HCT116 (cell line): Measurements from ENCODE around the gene RNU1-1. TPM values are rescaled to one million over a fixed set of nuclear protein-coding genes. Genes with fewer than 3 reads are reported as not detected.

Experiments used
- ATAC-seq: fragments of 200-7000 bp; cut with Tn5 transposase; 2 replicates; pipeline ENCODE4 v1.9.1; 2020; ENCODE audit warnings: mild to moderate bottlenecking, moderate library complexity
- BruUV-seq: library from RNA; stranded (reverse); fragments of 400-500 nt; replicated peaks from 2 replicates; lab custom pipeline; 2021; lab: Mats Ljungman, UMichigan
- CTCF ChIA-PET: fragments of 300-600 bp; sonication (Branson Sonifier 250); formaldehyde crosslinking; loops from one replicate; lab custom pipeline; 2021; ENCODE audit warnings: antibody characterized with exemption; lab: Charles Lee
- POLR2A ChIA-PET: fragments of 300-600, 350-600 bp; sonication (Branson Sonifier 250); formaldehyde crosslinking; loops from one replicate; lab custom pipeline; 2021; ENCODE audit warnings: antibody characterized with exemption; lab: Charles Lee
- RAD21 ChIA-PET, 2 experiments: fragments of 300-600 bp; sonication (Branson Sonifier 250); formaldehyde crosslinking; loops; one replicate each; lab custom pipeline; 2023; ENCODE audit warnings: low total read pairs in 2 of 2; ENCODE audit not compliant: uncharacterized antibody in 2 of 2, unreplicated experiment in 2 of 2, low non-redundant PET in 1 of 2; lab: Charles Lee
- DNase-seq: peaks from one replicate; pipeline ENCODE4 v3.0.0-alpha.2; 2010; ENCODE audit warnings: low read depth, low spot score
- H2AFZ ChIP-seq: fragments of 200-600 bp; shearing (Covaris generic), sonication (generic); 2 replicates; pipeline ENCODE4 v1.6.1; 2017; ENCODE audit warnings: low read depth, mixed run types, mixed read lengths, antibody characterized with exemption, low read length; ENCODE audit not compliant: poor library complexity, severe bottlenecking
- H3K27ac ChIP-seq: 2 replicates; pipeline ENCODE4 v1.5.1; 2012; ENCODE audit warnings: low read depth, low read length
- H3K27me3 ChIP-seq: fragments of 200-600 bp; sonication (generic); 2 replicates; pipeline ENCODE4 v1.6.1; 2016; ENCODE audit warnings: mixed run types, low read length, mixed read lengths; ENCODE audit not compliant: insufficient read depth
- H3K36me3 ChIP-seq, 2 experiments: fragments of 200-500 bp in 1 of 2; fragments of 200-600 bp in 1 of 2; sonication (Bioruptor generic) in 1 of 2; sonication (generic) in 1 of 2; 2 replicates each; pipeline versions ENCODE4 v1.5.1 to v1.6.1; 2014 to 2016; ENCODE audit warnings: low read length in 2 of 2, inconsistent platforms in 1 of 2, mixed read lengths in 1 of 2, mixed run types in 1 of 2; ENCODE audit not compliant: insufficient read depth in 2 of 2, control insufficient read depth in 1 of 2
- H3K4me1 ChIP-seq, 2 experiments: fragments of 200-600 bp in 1 of 2; sonication (generic) in 1 of 2; 2 replicates each; pipeline versions ENCODE4 v1.5.1 to v1.6.1; 2012 to 2017; ENCODE audit warnings: low read length in 2 of 2, inconsistent platforms in 1 of 2, mild to moderate bottlenecking in 1 of 2, mixed read lengths in 1 of 2, mixed run types in 1 of 2, moderate library complexity in 1 of 2; ENCODE audit not compliant: insufficient read depth in 2 of 2, control insufficient read depth in 1 of 2
- H3K4me2 ChIP-seq: fragments of 200-600 bp; sonication (generic); 2 replicates; pipeline ENCODE4 v1.6.1; 2017; ENCODE audit warnings: mixed run types, low read length, mixed read lengths
- H3K4me3 ChIP-seq, 2 experiments: fragments of 200-600 bp in 1 of 2; sonication (generic) in 1 of 2; replicated peaks in 1 of 2; 2 replicates each; pipeline ENCODE4 v1.5.1; 2011 to 2016; ENCODE audit warnings: low read length in 2 of 2, control low read depth in 1 of 2, low read depth in 1 of 2, mild to moderate bottlenecking in 1 of 2, mixed read lengths in 1 of 2, mixed run types in 1 of 2
- H3K79me2 ChIP-seq: fragments of 200-600 bp; sonication (generic); 2 replicates; pipeline ENCODE4 v1.6.1; 2017; ENCODE audit warnings: mild to moderate bottlenecking, mixed run types, low read length, moderate library complexity, mixed read lengths; ENCODE audit not compliant: insufficient read depth
- H3K9ac ChIP-seq: fragments of 200-600 bp; sonication (generic); 2 replicates; pipeline ENCODE4 v1.6.1; 2016; ENCODE audit warnings: low read length, mixed read lengths
- H3K9me2 ChIP-seq: fragments of 200-600 bp; sonication (generic), shearing (Covaris generic); 2 replicates; pipeline ENCODE4 v1.6.1; 2017; ENCODE audit warnings: mixed run types, mild to moderate bottlenecking, moderate library complexity; ENCODE audit not compliant: insufficient read depth
- H3K9me3 ChIP-seq, 2 experiments: fragments of 200-500 bp in 1 of 2; fragments of 200-600 bp in 1 of 2; sonication (Bioruptor generic) in 1 of 2; sonication (generic) in 1 of 2; 2 replicates each; pipeline ENCODE4 v1.6.1; 2014 to 2017; ENCODE audit warnings: low read length in 2 of 2, mixed read lengths in 2 of 2, inconsistent platforms in 1 of 2, low read depth in 1 of 2, mild to moderate bottlenecking in 1 of 2, mixed run types in 1 of 2, moderate library complexity in 1 of 2; ENCODE audit not compliant: control insufficient read depth in 1 of 2, insufficient read depth in 1 of 2
- H4K20me1 ChIP-seq: fragments of 200-600 bp; sonication (generic), shearing (Covaris generic); 2 replicates; pipeline ENCODE4 v1.6.1; 2017; ENCODE audit warnings: mixed run types, mild to moderate bottlenecking, moderate library complexity; ENCODE audit not compliant: insufficient read depth
- CBX3 ChIP-seq: IDR thresholded peaks from 2 replicates; pipeline ENCODE4 v1.6.1; 2012; ENCODE audit warnings: low read depth
- EGR1 ChIP-seq: IDR thresholded peaks from 2 replicates; pipeline ENCODE4 v1.6.1; 2012; ENCODE audit warnings: low read depth
- FOSL1 ChIP-seq: IDR thresholded peaks from 2 replicates; pipeline ENCODE4 v1.6.1; 2012; ENCODE audit warnings: low read depth
- POLR2AphosphoS5 ChIP-seq: IDR thresholded peaks from 2 replicates; pipeline ENCODE4 v1.6.1; 2011; ENCODE audit warnings: mild to moderate bottlenecking, low read depth, low read length, moderate library complexity
- REST ChIP-seq: IDR thresholded peaks from 2 replicates; pipeline ENCODE4 v1.6.1; 2012; ENCODE audit warnings: low read depth
- SIN3A ChIP-seq: IDR thresholded peaks from 2 replicates; pipeline ENCODE4 v1.6.1; 2012; ENCODE audit warnings: low read depth
- SP1 ChIP-seq: IDR thresholded peaks from 2 replicates; pipeline ENCODE4 v1.6.1; 2012; ENCODE audit warnings: low read depth
- TCF7L2 ChIP-seq: IDR thresholded peaks from 2 replicates; pipeline ENCODE4 v1.7.0; 2011; ENCODE audit warnings: borderline replicate concordance, inconsistent platforms; ENCODE audit not compliant: insufficient read depth, insufficient read length; ENCODE audit errors: extremely low read depth
- ZFX ChIP-seq: fragments of 450-650 bp; IDR thresholded peaks from 2 replicates; pipeline ENCODE4 v1.6.1; 2017
- ZNF274 ChIP-seq: fragments of 200-500 bp; sonication (Bioruptor generic); IDR thresholded peaks from 2 replicates; pipeline ENCODE4 v1.6.1; 2014; ENCODE audit warnings: mild to moderate bottlenecking, low read depth, low read length, inconsistent platforms
- intact Hi-C: fragments of 100-400 bp; cut with micrococcal nuclease; formaldehyde crosslinking; loops from 2 replicates; pipeline ENCODE4 v1.10.0; 2022
- total RNA-seq: library from RNA; stranded (reverse); gene quantifications from one replicate; pipeline ENCODE4 v1.2.1, GENCODE V29; 2021; ENCODE audit not compliant: unreplicated experiment
- TF ChIP-seq, protein P1 (sequence below): IDR thresholded peaks from 2 replicates; pipeline ENCODE4 v1.6.1; 2012

Gene RNU1-1
- total RNA-seq, 1 experiment from 2014 or later = 1,685 TPM

- TF ChIP-seq REST (no peak), POLR2AphosphoS5 (no peak), EGR1 (no peak), ZFX (no peak), ZNF274 (no peak), SIN3A (no peak), CBX3 (no peak), TCF7L2 (no peak)
Measured at GRCh38 chr1:16474166-16474800, 39.8 kb downstream of the RNU1-1 start (continued).

DNA sequence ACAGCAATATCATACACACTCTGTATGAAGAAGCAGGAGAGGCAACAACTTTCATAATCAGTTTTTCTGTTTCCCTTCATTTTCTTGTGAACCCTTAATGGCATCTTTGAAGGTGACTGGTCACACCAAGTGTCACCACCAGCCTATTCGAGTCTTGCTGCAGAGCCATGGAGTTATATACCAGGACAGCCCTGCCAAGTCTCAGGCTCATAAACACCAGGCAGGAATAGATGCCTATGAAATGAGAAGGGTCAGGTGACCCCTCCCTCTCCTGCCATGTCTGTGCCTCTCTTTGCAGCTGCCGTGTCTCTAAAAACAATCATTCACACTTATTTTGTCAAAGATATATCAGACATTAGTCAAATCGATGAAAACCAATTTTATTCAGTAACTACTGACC lies 45.5 kb downstream of the RNU1-1 start:
- RAD21 ChIA-PET = no interaction called here
- Histone ChIP-seq H3K9me3 (no peaks in the 10 kb centered on the region), H3K27ac (no peak overlapping the region), H3K27me3 (no peaks in the 10 kb centered on the region), H2AFZ (no peak overlapping the region), H3K9ac (no peak overlapping the region), H3K4me2 (no peak overlapping the region), H3K9me2 (no peaks in the 10 kb centered on the region), H3K4me1 (no peaks in the 10 kb centered on the region), H3K4me3 (no peak overlapping the region), H4K20me1 (no peaks in the 10 kb centered on the region), H3K36me3 (peaks cover 0 to 7% of the 10 kb centered on the region in 2 experiments; a peak in 2 of 4 replicates), H3K79me2 (no peaks in the 10 kb centered on the region)
- intact Hi-C loops = no loop called here
- POLR2A ChIA-PET = no interaction called here
- CTCF ChIA-PET = no interaction called here
- no TSS peak for BruUV-seq
- TF ChIP-seq SP1 (no peak), FOSL1 (no peak)
- TF ChIP-seq, protein P1, sequence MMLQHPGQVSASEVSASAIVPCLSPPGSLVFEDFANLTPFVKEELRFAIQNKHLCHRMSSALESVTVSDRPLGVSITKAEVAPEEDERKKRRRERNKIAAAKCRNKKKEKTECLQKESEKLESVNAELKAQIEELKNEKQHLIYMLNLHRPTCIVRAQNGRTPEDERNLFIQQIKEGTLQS = no peak
- no peak for DNase-seq
- ATAC-seq = no peak
